ENCODE data around the gene MRPS11. TPM values are rescaled to one million over a fixed set of nuclear protein-coding genes. Genes with fewer than 3 reads are reported as not detected.
"Not testable (repeated sequence)": the region's sequence is repeated elsewhere in the genome, so short reads cannot be mapped to it uniquely, and the experiment has no call there.

MRPS11 gene
- total RNA-seq, 1 donor: 17.7 TPM

DNA sequence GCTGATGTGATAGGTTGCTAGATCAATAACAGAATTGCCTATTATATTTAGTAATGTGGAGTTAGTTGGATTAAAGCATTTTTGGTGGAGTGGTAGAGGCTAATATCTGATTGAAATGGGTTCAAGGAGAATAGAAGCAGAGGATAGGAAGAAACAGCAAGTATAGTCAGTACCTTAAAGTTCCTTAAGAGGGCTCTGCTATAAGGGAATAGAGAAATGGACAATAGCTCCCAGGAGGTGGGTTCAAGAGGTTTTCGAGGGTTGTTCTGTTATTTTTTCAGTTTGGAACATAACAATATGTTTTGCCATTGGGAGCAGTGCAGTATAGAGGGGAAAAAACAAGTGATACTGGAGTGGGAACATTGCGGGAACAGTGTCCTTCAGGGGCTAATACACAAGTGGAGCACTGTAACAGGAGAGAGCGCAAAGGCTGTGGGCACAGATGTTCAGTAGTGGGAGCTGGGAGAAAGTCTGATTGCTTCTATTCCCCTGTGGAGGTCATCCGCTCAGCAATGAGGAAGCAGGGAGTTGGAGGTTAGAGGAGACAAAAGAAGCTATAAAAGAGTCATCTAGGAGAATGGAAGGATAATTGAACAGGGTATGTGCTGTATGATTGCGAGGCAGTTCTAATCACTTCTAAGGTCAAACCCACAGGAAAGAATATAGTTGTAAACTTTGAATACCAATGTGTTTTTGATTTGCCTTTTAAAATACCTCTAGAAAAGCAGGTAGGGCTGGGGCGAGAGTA, 3.3 kb downstream of the MRPS11 start:
- Histone ChIP-seq H3K79me2 (ENCODE audit: insufficient read depth, low read length) (peaks cover 40% of the 10 kb centered on the region), H2AFZ (ENCODE audit: low read length) (no peak overlapping the region), H3K27me3 (ENCODE audit: insufficient read depth, low read length) (no peaks in the 10 kb centered on the region), H4K20me1 (ENCODE audit: insufficient read depth, low read length) (no peaks in the 10 kb centered on the region), H3K4me2 (ENCODE audit: insufficient read depth, low read length) (no peak overlapping the region), H3K9me3 (ENCODE audit: low read depth, low read length) (no peaks in the 10 kb centered on the region), H3K4me3 (ENCODE audit: insufficient read depth, low read length) (no peak overlapping the region), H3K36me3 (ENCODE audit: insufficient read depth, low read length) (peaks cover 34% of the 10 kb centered on the region), H3K27ac (ENCODE audit: low read depth, low read length) (no peak overlapping the region), H3K4me1 (ENCODE audit: insufficient read depth, low read length) (peaks cover 19% of the 10 kb centered on the region)
- DNase-seq (ENCODE audit: insufficient read length, low spot score, missing footprints): no peak
- TF ChIP-seq, protein P1, sequence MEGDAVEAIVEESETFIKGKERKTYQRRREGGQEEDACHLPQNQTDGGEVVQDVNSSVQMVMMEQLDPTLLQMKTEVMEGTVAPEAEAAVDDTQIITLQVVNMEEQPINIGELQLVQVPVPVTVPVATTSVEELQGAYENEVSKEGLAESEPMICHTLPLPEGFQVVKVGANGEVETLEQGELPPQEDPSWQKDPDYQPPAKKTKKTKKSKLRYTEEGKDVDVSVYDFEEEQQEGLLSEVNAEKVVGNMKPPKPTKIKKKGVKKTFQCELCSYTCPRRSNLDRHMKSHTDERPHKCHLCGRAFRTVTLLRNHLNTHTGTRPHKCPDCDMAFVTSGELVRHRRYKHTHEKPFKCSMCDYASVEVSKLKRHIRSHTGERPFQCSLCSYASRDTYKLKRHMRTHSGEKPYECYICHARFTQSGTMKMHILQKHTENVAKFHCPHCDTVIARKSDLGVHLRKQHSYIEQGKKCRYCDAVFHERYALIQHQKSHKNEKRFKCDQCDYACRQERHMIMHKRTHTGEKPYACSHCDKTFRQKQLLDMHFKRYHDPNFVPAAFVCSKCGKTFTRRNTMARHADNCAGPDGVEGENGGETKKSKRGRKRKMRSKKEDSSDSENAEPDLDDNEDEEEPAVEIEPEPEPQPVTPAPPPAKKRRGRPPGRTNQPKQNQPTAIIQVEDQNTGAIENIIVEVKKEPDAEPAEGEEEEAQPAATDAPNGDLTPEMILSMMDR (IDR thresholded peaks at IDR 0.05; ENCODE audit: extremely low read depth, low read depth, low read length): peak; percentile 15

- no peak overlapping the region for H3K4me3 ChIP-seq (ENCODE audit: insufficient read depth, low read length)
- DNase-seq (ENCODE audit: insufficient read length, low spot score, missing footprints): no peak
- H3K9me3 ChIP-seq (ENCODE audit: low read depth, low read length): no peaks in the 10 kb centered on the region
- no peaks in the 10 kb centered on the region for H3K27me3 ChIP-seq (ENCODE audit: insufficient read depth, low read length)
- H2AFZ ChIP-seq (ENCODE audit: low read length): no peak overlapping the region
- no peak overlapping the region for H3K4me2 ChIP-seq (ENCODE audit: insufficient read depth, low read length)
- peaks cover 39% of the 10 kb centered on the region for H3K36me3 ChIP-seq (ENCODE audit: insufficient read depth, low read length)
- H3K79me2 ChIP-seq (ENCODE audit: insufficient read depth, low read length): peaks cover 32% of the 10 kb centered on the region
- no peaks in the 10 kb centered on the region for H4K20me1 ChIP-seq (ENCODE audit: insufficient read depth, low read length)
- peaks cover 11% of the 10 kb centered on the region for H3K4me1 ChIP-seq (ENCODE audit: insufficient read depth, low read length)
- TF ChIP-seq, protein P1 (IDR thresholded peaks at IDR 0.05; ENCODE audit: extremely low read depth, low read depth, low read length): no peak
- no peak overlapping the region for H3K27ac ChIP-seq (ENCODE audit: low read depth, low read length)
These were observed 4.7 kb downstream of the MRPS11 start for GRCh38 chr15:88472225-88472624.

DNA sequence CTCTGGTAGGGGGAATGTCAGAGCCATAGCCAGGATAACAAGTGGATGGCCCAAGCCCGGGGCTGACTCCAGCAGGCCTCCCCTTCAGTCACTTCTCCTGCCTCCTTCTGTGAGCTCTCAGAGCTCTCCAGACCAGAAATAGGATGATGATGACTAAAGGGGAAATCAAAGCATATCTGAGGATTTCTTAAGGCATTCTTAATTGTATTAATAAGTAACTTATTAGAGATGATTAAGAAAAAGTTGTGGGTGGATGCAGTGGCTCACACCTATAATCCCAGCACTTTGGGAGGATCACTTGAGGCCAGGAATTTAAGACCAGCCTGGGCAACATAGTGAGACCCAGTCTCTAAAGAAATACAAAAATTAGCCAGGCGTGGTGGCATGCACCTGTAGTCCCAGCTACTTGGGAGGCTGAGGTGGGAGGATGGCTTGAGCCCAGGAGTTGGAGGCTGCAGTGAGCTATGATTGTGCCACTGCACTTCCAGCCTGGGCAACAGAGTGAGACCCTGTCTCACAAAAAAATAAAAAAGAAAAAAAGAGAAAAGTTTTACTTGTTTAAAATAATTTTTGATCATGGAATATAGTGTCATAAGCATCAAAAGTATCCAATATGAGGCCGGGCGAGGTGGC, 6.3 kb downstream of the MRPS11 start:
- not testable (repeated sequence) for H2AFZ ChIP-seq (ENCODE audit: low read length); H3K4me1 ChIP-seq (ENCODE audit: insufficient read depth, low read length); H3K27me3 ChIP-seq (ENCODE audit: insufficient read depth, low read length); H3K4me3 ChIP-seq (ENCODE audit: insufficient read depth, low read length); H3K27ac ChIP-seq (ENCODE audit: low read depth, low read length); H4K20me1 ChIP-seq (ENCODE audit: insufficient read depth, low read length); H3K9me3 ChIP-seq (ENCODE audit: low read depth, low read length); DNase-seq (ENCODE audit: insufficient read length, low spot score, missing footprints); H3K4me2 ChIP-seq (ENCODE audit: insufficient read depth, low read length)
- Histone ChIP-seq H3K79me2 (ENCODE audit: insufficient read depth, low read length) (peaks cover 18% of the 10 kb centered on the region), H3K36me3 (ENCODE audit: insufficient read depth, low read length) (peaks cover 51% of the 10 kb centered on the region)

DNA sequence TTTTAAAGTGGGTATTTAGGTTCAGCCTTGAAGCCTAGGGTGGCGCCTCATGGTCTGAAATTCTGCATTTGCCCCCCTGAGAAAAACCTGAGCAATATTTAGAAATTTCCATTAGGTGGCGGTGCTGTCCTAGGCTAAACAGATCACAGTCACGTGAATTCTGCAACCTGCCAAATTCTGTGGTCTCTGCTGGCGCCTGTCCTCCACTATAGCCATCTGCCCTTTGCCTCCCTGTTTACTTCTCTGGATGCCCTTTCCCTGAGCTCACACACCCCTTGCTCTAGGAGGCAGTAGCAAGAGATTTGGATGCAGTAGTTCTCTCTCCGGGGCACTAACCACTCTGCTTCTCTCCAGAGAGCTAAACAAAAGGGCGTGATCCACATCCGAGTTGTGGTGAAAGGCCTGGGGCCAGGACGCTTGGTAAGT, 9.1 kb downstream of the MRPS11 start:
- peak; percentile 88 for DNase-seq (ENCODE audit: insufficient read length, low spot score, missing footprints)
- no peak overlapping the region for H2AFZ ChIP-seq (ENCODE audit: low read length)

More for the DNA sequence above, 9.1 kb downstream of the MRPS11 start:
- H3K27ac ChIP-seq (ENCODE audit: low read depth, low read length): peak overlapping the region; percentile 23
- H3K4me2 ChIP-seq (ENCODE audit: insufficient read depth, low read length): no peak overlapping the region
- H3K36me3 ChIP-seq (ENCODE audit: insufficient read depth, low read length): peaks cover 41% of the 10 kb centered on the region
- H3K4me1 ChIP-seq (ENCODE audit: insufficient read depth, low read length): peaks cover 3% of the 10 kb centered on the region
- H3K4me3 ChIP-seq (ENCODE audit: insufficient read depth, low read length): no peak overlapping the region
- H3K9me3 ChIP-seq (ENCODE audit: low read depth, low read length): no peaks in the 10 kb centered on the region
- no peaks in the 10 kb centered on the region for H4K20me1 ChIP-seq (ENCODE audit: insufficient read depth, low read length)
- H3K79me2 ChIP-seq (ENCODE audit: insufficient read depth, low read length): no peaks in the 10 kb centered on the region
- no peaks in the 10 kb centered on the region for H3K27me3 ChIP-seq (ENCODE audit: insufficient read depth, low read length)
- TF ChIP-seq, protein P1 (IDR thresholded peaks at IDR 0.05; ENCODE audit: extremely low read depth, low read depth, low read length): peak; percentile 67

Measured in osteoblast (primary cell).